GM12872 (cell line): ENCODE measurements around the gene ZHX3.

Experiments used
- CTCF ChIP-seq: IDR thresholded peaks from 3 replicates; pipeline ENCODE4 v1.5.1; 2011; ENCODE audit warnings: low read depth, mild to moderate bottlenecking, low read length, moderate library complexity; ENCODE audit not compliant: insufficient read depth

Gene ZHX3

DNA sequence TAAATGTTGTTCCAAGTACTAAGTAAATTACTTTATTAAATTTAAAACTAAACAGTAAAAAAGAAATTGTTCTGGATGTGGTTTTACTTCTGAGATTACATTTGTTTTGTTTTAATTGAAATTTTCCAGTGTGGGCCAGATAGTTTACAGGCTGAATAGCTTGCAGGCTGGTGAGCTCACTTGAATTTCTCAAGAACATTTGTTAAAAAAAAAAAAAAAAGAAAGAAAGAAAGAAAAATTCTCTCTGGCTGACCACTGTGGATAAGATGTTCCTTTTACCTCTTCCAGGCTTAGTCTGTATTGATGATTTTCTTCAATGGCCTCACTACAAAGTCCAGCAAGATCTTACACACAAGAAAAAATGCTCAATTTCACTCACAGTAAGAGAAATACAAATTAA lies 94.8 kb downstream of the ZHX3 start:
- TF ChIP-seq CTCF, result no peak

DNA sequence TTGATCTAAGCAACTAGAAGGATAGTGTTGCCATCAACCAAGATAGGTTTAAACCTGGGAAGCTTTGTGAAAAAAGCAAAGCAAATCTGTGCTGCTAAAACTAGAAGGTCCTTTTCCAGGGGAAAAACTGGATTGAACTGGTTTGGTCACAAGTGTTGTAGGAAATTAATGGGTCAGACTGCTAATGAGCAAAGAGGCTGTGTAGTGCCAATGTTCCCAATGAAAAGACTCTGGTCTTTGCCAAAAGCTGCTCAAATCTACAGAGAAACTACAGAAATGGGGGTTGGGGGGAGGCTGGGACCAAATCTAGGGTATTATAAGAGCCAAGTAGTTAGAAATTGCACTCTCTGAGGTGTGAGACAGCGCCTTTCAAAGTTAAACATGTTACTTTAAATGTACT lies 95.2 kb downstream of the ZHX3 start:
- TF ChIP-seq CTCF, result no peak

GRCh38 chr20:41221614-41222218 lies 95.8 kb downstream of the ZHX3 start:
- TF ChIP-seq CTCF, result no peak

- TF ChIP-seq CTCF, result no peak
Observed at GRCh38 chr20:41219824-41220223, 97.7 kb downstream of the ZHX3 start.

DNA sequence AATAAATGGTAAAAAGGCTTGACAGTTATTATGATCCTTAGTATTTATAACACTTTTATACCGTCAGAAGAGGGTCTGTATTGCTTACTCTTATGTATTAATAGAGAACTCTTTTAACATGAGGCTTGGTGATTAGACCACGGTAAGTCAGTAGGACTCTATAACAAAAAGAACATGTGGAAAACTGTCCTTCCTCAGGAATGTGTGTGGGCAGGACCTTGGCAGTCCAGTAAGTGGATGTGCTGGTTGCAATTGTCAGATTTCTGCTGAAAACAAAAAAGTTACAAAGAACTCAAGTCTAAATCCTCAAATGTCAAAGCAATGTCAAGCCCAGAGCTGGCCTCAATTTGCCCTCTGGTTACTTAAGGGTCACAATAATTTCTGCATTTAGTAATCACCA lies 99.1 kb downstream of the ZHX3 start:
- TF ChIP-seq CTCF, result no peak

GRCh38 chr20:41217422-41217821 lies 100.1 kb downstream of the ZHX3 start:
- TF ChIP-seq CTCF, result no peak

GRCh38 chr20:41214666-41215065 lies 102.9 kb downstream of the ZHX3 start:
- no peak for TF ChIP-seq CTCF
